BJ (cell line): ENCODE measurements around the gene PLS3. TPM values are rescaled to one million over a fixed set of nuclear protein-coding genes. Genes with fewer than 3 reads are reported as not detected.
"Not testable (repeated sequence)": the region's sequence is repeated elsewhere in the genome, so short reads cannot be mapped to it uniquely, and the experiment has no call there.

Experiments used
- CTCF ChIA-PET: fragments of 350-600 bp; formaldehyde crosslinking; extraction: SDS; loops from one replicate; lab custom pipeline; 2021; ENCODE audit warnings: antibody characterized with exemption, inconsistent platforms; lab: Yijun Ruan, JAX
- POLR2A ChIA-PET: fragments of 300-600 bp; sonication (Branson Sonifier 250); formaldehyde crosslinking; extraction: SDS; loops from one replicate; lab custom pipeline; 2021; ENCODE audit warnings: antibody characterized with exemption; lab: Charles Lee
- DNase-seq: peaks from one replicate; pipeline ENCODE4 v3.0.0-alpha.2; 2011; ENCODE audit warnings: low read depth
- H3K27me3 ChIP-seq: 2 replicates; pipeline ENCODE4 v1.6.0; 2011; ENCODE audit warnings: low read length; ENCODE audit not compliant: control insufficient read depth, insufficient read depth
- H3K36me3 ChIP-seq: 2 replicates; pipeline ENCODE4 v1.5.1; 2011; ENCODE audit warnings: low read length; ENCODE audit not compliant: control insufficient read depth, insufficient read depth
- H3K4me3 ChIP-seq: 2 replicates; pipeline ENCODE4 v1.5.1; 2011; ENCODE audit warnings: low read depth, mild to moderate bottlenecking, control low read depth, low read length
- CTCF ChIP-seq: IDR thresholded peaks from 2 replicates; pipeline ENCODE4 v1.5.1; 2011; ENCODE audit warnings: low read depth, mild to moderate bottlenecking, control low read depth, inconsistent platforms, low read length, moderate library complexity; ENCODE audit not compliant: insufficient read depth
- polyA plus RNA-seq: library from polyadenylated mRNA; depleted of rRNA; stranded (reverse); fragments of >200 nt; gene quantifications from 2 replicates; pipeline ENCODE4 v1.2.3, GENCODE V29; 2011

PLS3 gene
- polyA plus RNA-seq, 1 experiment, result 67.7 TPM

- H3K4me3 ChIP-seq, result no peak overlapping the region
- no peak for TF ChIP-seq CTCF
- H3K36me3 ChIP-seq, result no peaks in the 10 kb centered on the region
- POLR2A ChIA-PET, result no interaction called here
- CTCF ChIA-PET, result interaction anchor here (0.6 kb wide), 1 partner anchor 62 kb away, joined by 4 read pairs; no protein-coding TSS in a partner anchor
- no peaks in the 10 kb centered on the region for H3K27me3 ChIP-seq
- DNase-seq, result no peak
Measured at GRCh38 chrX:115622534-115622933, 61.6 kb downstream of the PLS3 start.

GRCh38 chrX:115624916-115625315 is 63.9 kb downstream of the PLS3 start:
- Histone ChIP-seq H3K27me3 (no peaks in the 10 kb centered on the region), H3K4me3 (no peak overlapping the region), H3K36me3 (no peaks in the 10 kb centered on the region; the same call in 1 of the 2 replicates)
- CTCF ChIA-PET, result interaction anchor here (1.5 kb wide), 1 partner anchor 17 kb away, joined by 3 read pairs; no protein-coding TSS in a partner anchor
- TF ChIP-seq CTCF, result no peak
- POLR2A ChIA-PET, result no interaction called here
- DNase-seq, result no peak

- ChIA-PET POLR2A (interaction anchor here (0.9 kb wide), 1 partner anchor 11 kb away, joined by 3 read pairs; no protein-coding TSS in a partner anchor), CTCF (interaction anchor here (1.5 kb wide), 1 partner anchor 17 kb away, joined by 3 read pairs; no protein-coding TSS in a partner anchor)
- no peak for DNase-seq
- H3K27me3 ChIP-seq, result no peaks in the 10 kb centered on the region
- TF ChIP-seq CTCF, result no peak
- H3K36me3 ChIP-seq, result no peaks in the 10 kb centered on the region; the same call in 1 of the 2 replicates
- no peak overlapping the region for H3K4me3 ChIP-seq
Measured at GRCh38 chrX:115625572-115626301, 64.8 kb downstream of the PLS3 start.

- ChIA-PET POLR2A (interaction anchor here (0.5 kb wide), 1 partner anchor 18 kb away, joined by 4 read pairs; no protein-coding TSS in a partner anchor), CTCF (no interaction called here)
- no peak for TF ChIP-seq CTCF
- DNase-seq, result no peak
- Histone ChIP-seq H3K27me3 (no peaks in the 10 kb centered on the region), H3K36me3 (no peaks in the 10 kb centered on the region; the same call in 1 of the 2 replicates), H3K4me3 (no peak overlapping the region)
Measured at GRCh38 chrX:115630204-115630603, 69.2 kb downstream of the PLS3 start.

GRCh38 chrX:115632455-115632854 is 71.5 kb downstream of the PLS3 start:
- TF ChIP-seq CTCF, result no peak
- no peaks in the 10 kb centered on the region; the same call in 1 of the 2 replicates for H3K36me3 ChIP-seq
- no peak for DNase-seq
- CTCF ChIA-PET, result no interaction called here
- no peak overlapping the region for H3K4me3 ChIP-seq
- H3K27me3 ChIP-seq, result no peaks in the 10 kb centered on the region
- POLR2A ChIA-PET, result no interaction called here

- POLR2A ChIA-PET, H3K27me3 ChIP-seq: not testable (repeated sequence)
Measured at GRCh38 chrX:115633397-115633796, 72.4 kb downstream of the PLS3 start.

More at GRCh38 chrX:115633397-115633796, 72.4 kb downstream of the PLS3 start:
- H3K36me3 ChIP-seq, CTCF ChIA-PET, H3K4me3 ChIP-seq, DNase-seq: not testable (repeated sequence)
